HG03280 (cell line): ENCODE results near the gene PDE4A.
"Not testable (repeated sequence)": the region's sequence is repeated elsewhere in the genome, so short reads cannot be mapped to it uniquely, and the experiment has no call there.

Experiments used
- ATAC-seq: cut with Tn5 transposase; IDR thresholded peaks from one replicate; pipeline ENCODE4 v1.9.1; 2021; ENCODE audit warnings: mild to moderate bottlenecking, moderate library complexity; ENCODE audit not compliant: unreplicated experiment

The PDE4A gene

DNA sequence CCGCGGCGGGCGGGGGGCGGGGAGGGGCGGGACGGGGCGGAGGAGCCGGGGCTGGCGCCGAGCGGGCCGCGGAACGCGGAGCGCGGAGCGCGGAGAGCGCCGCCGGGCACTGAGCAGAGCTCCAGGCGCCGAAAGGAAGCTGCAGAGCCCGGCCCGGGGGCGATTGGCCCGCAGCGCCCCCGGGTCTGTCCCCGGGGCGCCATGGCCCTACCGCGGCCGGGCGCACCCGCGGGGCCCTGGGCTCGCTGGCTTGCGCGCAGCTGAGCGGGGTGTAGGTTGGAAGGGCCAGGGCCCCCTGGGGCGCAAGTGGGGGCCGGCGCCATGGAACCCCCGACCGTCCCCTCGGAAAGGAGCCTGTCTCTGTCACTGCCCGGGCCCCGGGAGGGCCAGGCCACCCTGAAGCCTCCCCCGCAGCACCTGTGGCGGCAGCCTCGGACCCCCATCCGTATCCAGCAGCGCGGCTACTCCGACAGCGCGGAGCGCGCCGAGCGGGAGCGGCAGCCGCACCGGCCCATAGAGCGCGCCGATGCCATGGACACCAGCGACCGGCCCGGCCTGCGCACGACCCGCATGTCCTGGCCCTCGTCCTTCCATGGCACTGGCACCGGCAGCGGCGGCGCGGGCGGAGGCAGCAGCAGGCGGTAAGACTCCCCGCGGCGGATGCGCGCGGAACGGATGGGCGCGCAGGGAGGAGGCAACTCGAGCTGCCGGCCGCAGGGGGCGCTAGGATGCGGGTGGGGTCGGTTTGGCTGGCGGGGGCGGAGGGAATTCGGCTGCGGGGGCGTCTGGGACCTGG lies at the start of gene PDE4A:
Gene PDE4A (plus strand): TSS at position 95 of the 796 bp plus-strand sequence. CDS start 227 bp downstream, at position 322.
- ATAC-seq = no peak

DNA sequence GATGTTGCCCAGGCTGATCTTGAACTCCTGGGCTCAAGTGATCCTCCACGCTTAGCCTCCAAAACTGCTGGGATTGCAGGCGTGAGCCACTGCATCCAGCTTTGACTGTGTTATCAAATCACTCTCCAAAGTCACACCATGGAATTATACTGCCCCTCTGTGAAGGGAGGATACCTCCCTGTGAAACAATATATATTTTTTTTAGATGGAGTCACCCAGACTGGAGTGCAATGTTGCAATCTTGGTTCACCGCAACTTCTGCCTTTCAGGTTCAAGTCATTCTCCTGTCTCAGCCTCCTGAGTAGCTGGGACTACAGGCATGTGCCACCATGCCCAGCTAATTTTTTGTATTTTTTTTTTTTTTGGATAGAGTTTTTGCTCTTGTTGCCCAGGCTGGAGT lies 47.6 kb upstream of the PDE4A start:
- no peak for ATAC-seq

DNA sequence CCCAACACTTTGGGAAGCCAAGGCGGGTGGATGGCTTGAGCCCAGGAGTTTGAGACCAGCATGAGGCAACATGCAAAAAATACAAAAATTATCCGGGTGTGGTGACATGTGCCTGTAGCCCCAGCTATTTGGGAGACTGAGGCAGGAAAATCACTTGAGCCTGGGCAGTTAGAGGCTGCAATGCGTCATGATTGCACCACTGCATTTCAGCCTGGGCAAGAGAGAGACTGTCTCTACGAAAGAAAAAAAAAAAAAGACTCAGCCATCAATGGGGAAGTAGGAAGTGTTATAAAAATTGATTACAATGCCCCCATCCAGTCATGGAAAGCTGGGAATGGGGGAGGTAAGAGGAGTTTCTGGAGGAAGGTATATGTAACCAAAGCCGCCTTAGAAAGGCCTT lies 45.4 kb upstream of the PDE4A start:
- no peak for ATAC-seq

DNA sequence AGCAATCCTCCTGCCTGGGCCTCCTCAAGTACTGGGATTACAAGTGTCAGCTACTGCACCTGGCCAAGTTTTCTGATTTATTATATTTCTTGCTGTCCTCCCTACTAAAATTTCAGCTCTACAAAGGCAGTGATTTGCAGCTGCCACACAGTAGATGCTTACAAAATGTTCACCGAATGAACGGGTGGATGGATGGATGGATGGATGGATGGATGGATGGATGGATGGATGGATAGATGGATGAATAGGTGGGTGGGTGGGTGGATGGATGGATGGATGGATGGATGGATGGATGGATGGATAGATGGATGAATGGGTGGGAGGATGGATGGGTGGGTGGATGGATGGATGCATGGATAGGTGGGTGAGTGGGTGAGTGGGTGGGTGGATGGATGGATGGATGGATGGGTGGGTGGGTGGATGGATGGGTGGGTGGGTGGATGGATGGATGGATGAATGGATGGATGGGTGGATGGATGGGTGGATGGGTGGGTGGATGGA lies 43.1 kb upstream of the PDE4A start:
- not testable (repeated sequence) for ATAC-seq

DNA sequence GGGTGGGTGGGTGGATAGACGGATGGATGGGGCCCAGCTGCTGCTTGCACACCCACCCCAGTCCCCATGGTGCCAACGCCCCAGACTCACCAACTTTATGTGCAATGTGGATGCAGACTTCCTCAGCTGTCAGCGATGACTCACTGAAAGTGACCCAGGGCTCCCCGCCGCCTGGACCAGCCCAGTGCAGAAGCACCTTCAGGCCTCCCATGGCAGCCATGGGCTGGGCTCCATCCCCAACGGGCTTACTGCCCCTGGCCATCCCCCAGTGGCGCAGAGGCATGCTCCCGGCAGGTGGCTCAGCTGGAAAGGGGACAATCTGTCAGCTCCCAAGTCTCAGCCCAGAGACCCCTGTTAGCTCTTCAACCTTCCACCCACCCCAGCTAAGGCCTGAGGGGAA lies 42.2 kb upstream of the PDE4A start:
- ATAC-seq = no peak

DNA sequence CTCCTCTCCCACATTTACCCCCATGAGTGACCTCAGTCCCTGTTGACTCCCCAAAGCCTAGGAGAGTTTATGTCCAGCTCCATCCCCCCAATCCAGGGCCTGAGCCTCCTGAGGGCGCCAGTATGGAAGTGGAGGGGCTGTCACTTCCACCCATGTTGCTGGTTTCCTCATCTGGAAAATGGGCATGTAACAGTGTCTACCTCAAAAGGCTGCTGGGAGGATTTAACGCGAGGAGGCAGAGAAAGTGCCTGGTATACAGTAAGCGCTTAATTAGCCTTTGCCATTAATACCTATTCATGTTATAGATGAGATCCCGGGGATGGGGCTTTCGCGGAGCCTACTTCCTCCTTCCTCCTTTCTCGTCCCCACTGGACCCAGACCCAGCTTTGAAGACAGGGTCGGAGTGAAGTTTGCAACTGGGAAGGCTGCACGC lies 40.4 kb upstream of the PDE4A start:
- ATAC-seq = no peak

DNA sequence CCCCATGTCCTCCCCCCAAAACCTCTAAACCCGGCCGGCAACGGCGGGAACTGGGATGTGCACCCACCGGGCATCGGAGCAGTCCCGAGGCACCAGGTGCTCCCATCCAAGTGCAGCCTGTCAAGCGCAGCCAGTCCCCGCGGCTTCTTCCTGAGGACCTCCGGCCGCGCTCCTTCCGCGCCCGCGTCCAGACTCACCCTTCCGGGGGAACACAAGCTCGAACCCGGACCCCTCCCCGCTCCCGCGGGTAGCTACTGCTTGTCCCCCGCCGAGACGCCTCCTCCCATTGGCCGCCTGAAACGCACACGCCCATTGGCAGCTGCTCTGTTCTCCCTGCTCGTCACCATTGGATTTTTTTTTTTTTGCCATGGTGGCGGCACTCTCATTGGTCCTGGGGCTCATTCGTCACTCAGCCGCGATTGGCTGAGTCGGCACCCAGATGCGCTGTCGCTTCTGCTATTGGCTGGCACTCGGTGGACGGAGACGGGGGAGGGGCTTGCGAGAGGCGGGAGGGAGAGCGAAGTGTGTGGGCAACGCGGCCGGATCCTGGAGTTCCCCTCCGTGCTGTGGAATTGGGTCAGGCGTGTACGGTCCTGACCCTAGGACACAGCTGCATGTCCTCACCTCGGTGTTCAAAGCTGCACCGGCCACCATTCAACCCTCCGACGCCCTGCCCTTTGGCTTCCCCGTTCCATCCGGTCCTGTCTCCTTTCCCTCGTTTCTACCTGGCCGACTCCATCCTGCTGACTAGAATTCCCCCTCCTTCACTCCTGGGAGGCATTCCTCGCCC lies 39.8 kb upstream of the PDE4A start, which contains the start of gene TYK2:
Gene TYK2 (minus strand): TSS at position 260 of the 790 bp plus-strand sequence. CDS start 2,166 bp downstream, outside the sequence.
- ATAC-seq = peak; percentile 98

DNA sequence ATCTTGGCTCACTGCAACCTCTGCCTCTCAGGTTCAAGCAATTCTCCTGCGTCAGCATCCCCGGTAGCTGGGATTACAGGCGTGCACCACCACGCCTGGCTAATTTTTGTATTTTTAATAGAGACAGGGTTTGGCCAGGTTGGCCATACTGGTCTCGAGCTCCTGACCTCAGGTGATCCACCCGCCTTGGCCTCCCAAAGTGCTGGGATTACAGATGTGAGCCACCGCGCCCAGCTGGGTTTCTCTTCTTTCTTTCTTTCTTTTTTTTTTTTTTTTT lies 37.2 kb upstream of the PDE4A start:
- not testable (repeated sequence) for ATAC-seq

DNA sequence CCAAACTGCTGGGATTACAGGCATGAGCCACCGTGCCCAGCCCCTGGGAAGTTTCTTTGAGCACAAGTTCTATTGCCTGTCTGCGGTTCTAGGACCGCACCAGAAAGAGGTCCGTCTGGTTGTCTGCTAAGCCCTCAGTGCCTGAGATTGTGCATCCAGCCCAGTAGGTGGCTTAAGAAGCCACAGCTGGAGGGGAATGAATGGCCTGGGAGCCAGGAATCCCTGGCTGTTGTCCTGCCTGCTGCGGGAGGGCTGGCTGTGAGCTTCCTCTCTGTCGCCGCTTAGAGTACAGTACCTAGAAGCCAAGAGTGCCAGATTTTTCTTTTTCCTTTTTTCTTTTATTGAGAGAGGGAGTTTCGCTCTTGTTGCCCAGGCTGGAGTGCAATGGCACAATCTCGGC lies 35.8 kb upstream of the PDE4A start:
- no peak for ATAC-seq

DNA sequence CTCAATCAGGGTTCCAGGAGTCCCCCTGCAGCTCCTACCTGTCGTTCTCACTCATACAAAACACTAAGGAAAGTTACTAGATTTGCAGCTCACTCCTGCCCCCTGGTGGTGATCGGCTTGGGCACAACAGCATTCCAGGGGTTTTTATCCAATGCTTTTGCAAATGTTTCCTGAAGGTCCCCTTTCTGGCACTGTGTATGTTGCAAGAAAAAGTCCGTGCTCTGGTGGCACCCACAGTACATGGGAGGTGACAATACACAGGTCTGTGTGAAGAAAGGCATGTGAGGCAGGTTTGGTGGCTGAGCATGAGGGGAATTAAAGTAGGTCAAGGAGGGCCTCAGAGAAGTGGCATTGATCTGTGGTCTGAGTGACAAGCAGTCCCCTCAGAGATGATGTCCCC lies 31.4 kb upstream of the PDE4A start:
- ATAC-seq = no peak

DNA sequence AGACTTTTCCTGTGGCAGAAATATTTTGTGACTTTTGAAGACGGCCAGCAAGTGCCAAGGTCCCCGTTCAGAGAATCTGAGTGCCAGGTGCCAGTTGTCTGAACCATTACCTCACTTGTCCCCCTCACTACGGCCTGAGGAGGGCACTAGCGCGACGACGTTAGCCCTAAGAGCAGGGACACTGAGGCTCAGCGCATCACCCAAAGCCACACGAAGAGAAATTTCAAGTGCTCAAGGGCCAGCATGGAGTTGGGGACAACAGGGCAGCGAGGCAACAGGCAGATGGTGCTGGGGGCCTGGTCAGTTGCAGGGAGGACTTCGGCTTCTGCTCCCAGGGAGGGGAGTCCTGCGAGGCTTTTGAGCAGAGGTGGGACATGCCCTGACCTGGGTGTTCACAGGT lies 30.5 kb upstream of the PDE4A start:
- ATAC-seq = no peak

DNA sequence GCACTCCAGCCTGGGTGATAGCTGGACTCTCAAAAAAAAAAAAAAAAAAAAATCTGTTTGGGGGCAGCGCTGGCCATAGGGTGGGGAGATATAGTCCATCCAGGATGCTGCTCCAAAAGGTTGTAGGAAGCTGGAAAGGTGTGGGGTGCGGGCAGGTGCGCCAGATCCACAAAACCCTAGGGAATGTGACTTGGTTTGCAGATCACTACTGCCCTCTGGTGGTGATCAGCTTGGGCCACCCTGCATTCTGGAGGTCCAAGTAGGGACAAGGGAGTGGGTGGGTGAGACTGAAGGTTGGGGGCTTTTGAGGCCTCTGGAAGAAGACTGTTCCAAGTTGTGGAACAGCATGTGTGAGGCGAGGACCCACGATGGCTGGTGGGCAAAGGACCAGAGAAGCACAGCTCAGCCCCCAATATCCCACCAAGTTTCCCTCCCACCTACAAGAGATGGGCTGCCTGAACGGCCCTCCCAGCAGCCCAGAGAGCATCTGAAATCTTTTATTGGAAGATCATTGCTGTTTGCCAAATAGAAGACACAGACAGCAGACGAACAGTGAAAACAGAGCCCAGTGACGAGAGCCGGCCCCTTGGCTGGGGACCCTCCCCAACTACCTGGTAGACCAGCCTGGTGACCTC lies 29.6 kb upstream of the PDE4A start:
- ATAC-seq = no peak

DNA sequence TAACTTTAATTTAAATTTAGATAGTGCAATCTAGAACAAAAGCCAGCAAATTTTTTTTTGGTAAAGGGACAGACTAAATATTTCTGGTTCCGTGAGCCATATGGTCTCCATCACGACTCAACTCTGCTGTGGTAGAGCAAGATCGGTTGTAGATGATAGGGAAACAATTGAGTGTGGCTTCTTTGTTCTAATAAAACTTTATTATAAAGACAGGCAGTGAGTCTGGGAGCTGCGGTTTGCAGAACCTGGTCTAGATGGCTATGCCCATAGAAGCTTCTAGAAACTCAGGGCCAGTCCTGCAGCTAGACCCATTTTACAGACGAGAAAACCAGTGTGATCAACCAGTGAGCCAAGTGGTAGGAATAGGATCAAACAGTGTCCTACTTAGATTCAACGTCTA lies 28.2 kb upstream of the PDE4A start:
- ATAC-seq = no peak

DNA sequence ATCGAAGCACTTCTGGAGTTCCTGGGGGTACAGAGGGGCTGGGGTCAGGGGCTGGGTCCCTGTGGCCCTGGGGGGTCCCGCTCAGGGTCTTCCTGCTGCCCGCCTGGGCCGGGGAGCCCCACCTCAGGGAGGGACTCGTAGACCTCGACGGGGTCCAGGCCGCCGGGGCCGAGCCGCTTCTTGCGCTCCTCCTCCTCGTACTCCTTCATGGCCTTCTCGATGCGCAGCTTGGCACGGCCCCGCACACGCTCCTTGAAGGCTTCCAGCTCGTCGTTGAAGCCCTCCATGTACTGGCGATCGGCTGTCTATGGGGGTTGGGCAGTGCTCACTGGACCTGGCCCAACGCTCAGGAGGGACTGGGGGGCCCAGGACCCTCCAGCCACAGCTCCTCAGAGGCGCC lies 27.2 kb upstream of the PDE4A start:
- ATAC-seq = no peak

DNA sequence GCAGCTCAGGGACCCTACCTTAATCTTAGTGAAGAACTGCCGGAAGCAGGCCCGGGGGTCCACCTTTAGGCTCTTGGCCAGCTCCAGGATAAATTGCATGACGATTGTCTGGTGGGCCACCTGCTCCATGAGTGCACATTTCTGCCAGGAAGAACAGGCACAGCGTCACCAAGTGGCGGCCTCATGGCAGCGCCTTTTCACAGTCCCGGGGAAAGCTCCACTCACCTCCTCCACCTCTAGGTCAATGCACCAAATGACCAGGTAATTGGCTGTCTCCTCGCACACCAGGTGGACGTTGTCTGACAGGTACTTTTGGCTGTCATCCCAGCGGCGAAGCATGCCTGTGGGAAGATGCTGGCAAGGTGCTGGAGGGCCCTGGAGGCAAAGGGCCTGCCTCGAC lies 25.3 kb upstream of the PDE4A start:
- ATAC-seq = no peak

DNA sequence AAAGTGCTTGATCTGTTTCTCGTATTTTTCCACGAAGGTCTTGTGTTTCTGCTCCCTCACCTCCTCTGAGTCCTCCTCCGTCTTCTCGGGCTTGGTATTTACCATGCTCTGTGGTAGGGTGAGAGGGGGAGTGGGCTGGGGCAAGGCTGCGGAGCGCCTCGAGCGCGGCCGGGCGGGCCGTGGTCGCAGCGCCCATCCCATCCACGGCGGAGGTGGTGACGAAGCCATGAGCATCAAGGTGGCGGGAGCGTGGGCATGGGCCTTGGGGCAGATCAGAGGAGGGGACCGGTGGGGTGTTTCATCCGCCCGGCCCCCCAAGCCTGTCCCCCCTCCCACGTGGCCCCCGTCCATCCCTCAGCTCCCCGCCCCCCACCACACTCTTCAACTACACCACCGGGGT lies 24.9 kb upstream of the PDE4A start:
- no peak for ATAC-seq

DNA sequence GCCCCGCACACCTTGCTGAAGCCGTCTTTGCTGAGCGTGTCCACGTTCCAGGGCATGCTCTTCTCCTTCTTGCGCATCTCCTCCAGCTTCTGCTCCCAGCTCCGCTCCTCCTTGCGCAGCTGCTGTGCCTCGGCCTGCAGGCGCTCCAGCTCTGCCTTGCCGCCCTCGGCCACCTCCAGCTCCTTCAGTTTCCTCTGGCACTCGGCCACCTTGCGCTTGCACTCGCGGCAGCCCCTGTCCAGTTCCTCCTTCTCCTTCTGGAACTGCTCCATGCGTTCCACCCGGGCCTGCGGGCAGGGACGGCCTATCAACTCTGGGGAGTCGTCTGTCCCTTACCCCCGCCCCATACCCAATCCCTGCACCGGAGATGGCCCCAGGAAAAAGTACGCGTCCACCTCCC lies 24.4 kb upstream of the PDE4A start:
- no peak for ATAC-seq

DNA sequence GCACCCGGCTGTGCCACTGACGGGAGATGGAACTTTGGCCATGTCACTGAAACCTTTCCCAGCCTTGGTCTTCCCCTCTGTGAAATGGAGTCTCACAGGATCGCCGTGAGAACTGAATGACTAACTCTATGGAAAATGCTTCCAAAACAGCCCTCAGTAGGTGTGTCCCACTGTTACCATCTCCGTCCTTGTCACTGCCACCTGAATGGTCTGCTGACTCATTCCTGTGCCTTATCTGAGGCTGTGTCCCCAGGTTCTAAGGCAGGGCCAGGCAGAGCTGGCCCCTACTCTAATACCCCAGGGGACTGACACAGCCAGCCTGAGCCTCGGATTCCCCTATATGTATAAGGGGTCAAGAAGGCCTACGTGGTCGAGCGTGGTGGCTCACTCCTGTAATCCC lies 21.5 kb upstream of the PDE4A start:
- no peak for ATAC-seq

DNA sequence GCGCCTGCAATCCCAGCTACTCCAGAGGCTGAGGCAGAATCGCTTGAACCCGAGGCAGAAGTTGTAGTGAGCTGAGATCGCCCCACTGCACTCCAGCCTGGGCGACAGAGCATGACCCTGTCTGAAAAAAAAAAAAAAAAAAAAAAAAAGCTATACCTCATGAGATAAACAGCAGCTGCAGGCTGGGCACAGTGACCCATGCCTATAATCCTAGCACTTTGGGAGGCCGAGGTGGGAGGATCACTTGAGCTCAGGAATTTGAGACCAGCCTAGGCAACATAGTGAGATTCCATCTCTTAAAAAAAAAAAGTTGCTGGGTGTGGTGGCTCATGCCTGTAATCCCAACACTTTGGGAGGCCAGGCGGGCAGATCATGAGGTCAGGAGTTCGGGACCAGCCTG lies 21.0 kb upstream of the PDE4A start:
- ATAC-seq = not testable (repeated sequence)

DNA sequence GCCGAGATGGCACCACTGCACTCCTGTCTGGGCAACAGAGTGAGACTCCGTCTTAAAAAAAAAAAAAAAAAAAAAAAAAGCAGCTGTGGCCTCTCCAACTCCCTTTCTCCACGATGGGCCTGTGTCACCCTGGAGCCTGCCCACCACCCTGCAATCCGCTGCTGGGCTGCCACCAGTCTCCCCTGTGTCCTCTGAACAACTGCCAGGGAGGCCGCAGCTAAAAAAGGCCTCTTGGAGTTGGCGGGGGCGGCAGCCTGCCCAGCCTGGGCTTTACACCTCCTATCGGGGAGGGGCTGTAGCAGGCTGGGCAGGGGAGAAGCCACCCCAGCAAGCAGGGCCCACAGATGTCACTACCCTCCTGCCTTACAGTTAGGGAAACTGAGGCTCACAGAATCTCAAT lies 20.5 kb upstream of the PDE4A start:
- no peak for ATAC-seq

DNA sequence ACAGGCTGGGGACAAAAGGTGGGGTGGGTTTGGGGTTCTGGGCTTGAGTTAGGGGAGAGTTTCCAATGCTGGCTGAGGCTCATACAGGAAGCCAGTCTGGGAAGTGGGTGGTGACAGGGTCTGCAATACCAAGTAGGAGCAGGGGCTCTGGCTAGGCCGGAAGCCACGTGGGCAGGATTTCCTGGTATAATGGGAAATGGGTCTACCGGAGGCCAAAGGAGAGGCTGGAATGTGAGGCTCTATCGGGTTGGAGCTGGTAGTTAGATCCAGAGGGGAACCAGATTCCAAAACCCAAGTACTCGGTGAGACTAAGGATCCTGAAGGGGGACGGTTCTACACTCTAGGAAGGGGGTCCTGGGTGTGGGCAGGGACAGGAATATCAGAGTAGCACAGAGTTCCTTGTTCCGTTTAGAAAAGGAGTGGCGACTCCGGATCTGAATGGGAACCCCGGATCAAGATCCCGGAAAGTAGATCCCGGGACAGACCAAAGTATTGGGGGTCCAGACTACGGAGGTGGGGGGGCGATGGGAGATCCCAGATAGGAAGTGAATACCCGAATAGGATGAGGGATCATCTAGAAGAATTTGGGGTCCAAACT lies 17.8 kb upstream of the PDE4A start:
- no peak for ATAC-seq
